Measurements from ENCODE around the gene CRPPA.
"Not testable (repeated sequence)": the region's sequence is repeated elsewhere in the genome, so short reads cannot be mapped to it uniquely, and the experiment has no call there.

CRPPA gene

GRCh38 chr7:16421333-16422102 lies at the start of gene CRPPA:
Gene CRPPA, minus strand, starts transcription at chr7:16421538. Its CDS starts 216 bp downstream, at chr7:16421322.
- DNase-seq = peak; percentile 59

GRCh38 chr7:16465469-16466361 lies 44.4 kb upstream of the CRPPA start, which contains the start of gene SOSTDC1:
Gene SOSTDC1, minus strand, starts transcription at chr7:16465738. Its CDS starts 70 bp downstream, at chr7:16465668.
- no peak for DNase-seq

GRCh38 chr7:16463949-16464715 lies 42.8 kb upstream of the CRPPA start:
- no peak for DNase-seq

- no peak for DNase-seq
Measured at GRCh38 chr7:16463520-16463919, 42.2 kb upstream of the CRPPA start.

GRCh38 chr7:16462431-16462889 lies 41.1 kb upstream of the CRPPA start:
- DNase-seq = no peak

GRCh38 chr7:16460789-16461493 lies 39.6 kb upstream of the CRPPA start:
- no peak for DNase-seq

GRCh38 chr7:16456303-16456702 lies 35.0 kb upstream of the CRPPA start:
- not testable (repeated sequence) for DNase-seq

- DNase-seq = no peak
Measured at GRCh38 chr7:16455591-16455990, 34.3 kb upstream of the CRPPA start.

- DNase-seq = no peak
Measured at GRCh38 chr7:16450366-16450765, 29.0 kb upstream of the CRPPA start.

GRCh38 chr7:16447876-16448275 lies 26.5 kb upstream of the CRPPA start:
- DNase-seq = no peak

- no peak for DNase-seq
Measured at GRCh38 chr7:16446508-16446907, 25.2 kb upstream of the CRPPA start.

GRCh38 chr7:16443871-16444270 lies 22.5 kb upstream of the CRPPA start:
- not testable (repeated sequence) for DNase-seq

- DNase-seq = no peak
Measured at GRCh38 chr7:16438988-16439387, 17.6 kb upstream of the CRPPA start.

- DNase-seq = no peak
Measured at GRCh38 chr7:16436306-16436705, 15.0 kb upstream of the CRPPA start.

- DNase-seq = no peak
Measured at GRCh38 chr7:16433568-16434122, 12.3 kb upstream of the CRPPA start.

- no peak for DNase-seq
Measured at GRCh38 chr7:16432425-16432731, 11.0 kb upstream of the CRPPA start.

GRCh38 chr7:16431646-16432424 lies 10.5 kb upstream of the CRPPA start:
- DNase-seq = peak; percentile 12

GRCh38 chr7:16430133-16430532 lies 8.8 kb upstream of the CRPPA start:
- no peak for DNase-seq

GRCh38 chr7:16428672-16429071 lies 7.3 kb upstream of the CRPPA start:
- no peak for DNase-seq

- DNase-seq = no peak
Measured at GRCh38 chr7:16428182-16428581, 6.8 kb upstream of the CRPPA start.

- no peak for DNase-seq
Measured at GRCh38 chr7:16423761-16424160, 2.4 kb upstream of the CRPPA start.
